ENCODE data around the gene TNC.

Gene TNC

DNA sequence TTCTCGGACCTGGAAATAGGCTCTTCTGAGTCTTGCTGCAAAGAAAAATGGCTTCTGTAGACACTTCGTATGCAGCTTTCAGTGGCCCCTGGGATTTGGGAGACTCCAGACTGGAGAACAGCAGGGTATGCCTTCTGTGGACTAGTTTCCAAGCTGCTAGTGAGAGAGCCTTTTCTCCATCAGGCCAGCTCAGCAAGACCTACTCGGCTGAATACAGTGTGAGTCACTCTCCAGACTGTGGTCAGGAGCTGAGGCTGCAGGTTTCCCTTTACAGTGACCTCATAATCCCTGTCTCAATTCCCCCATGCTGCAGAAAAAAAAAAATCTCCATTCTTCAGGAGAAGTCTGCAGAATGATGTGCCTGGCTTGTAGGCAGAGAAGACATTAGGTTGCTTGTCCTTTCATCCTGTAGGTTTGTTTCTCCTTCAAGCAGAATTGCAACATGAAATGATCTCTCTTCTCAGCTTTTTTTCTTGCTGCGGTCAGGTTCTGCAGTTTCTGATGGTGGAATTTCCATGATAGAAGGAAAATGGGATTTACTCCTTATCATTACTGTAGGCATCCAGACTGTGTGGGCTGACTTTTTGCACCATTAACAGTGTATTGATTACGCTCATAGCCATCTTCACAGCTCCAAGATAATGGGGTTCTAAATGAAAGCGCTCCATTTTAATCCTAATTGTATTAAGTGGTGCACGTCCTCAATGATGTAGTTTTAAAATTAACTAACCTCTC is 109.3 kb downstream of the TNC start:
- DNase-seq (ENCODE audit: low read depth) = no peak

DNA sequence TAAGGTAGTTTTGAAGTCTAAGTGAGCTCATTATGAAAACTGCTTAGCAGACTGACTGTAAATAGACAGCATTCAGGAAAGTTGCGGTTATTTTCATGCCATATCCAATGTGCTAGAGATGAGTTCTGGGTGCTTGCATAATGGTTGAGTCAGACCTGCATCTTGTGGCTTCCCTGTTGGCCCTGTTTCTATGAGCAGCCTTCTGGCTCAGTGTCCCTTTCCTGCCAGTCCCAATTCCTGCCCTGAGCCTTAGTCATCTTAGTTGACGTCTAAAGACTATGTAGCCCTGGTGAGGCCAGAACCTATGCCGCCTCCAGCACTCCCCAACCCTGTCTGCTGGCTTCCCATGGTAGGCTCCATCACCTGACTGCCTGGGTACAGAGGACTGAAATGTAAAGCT is 111.3 kb downstream of the TNC start:
- DNase-seq (ENCODE audit: low read depth) = no peak

DNA sequence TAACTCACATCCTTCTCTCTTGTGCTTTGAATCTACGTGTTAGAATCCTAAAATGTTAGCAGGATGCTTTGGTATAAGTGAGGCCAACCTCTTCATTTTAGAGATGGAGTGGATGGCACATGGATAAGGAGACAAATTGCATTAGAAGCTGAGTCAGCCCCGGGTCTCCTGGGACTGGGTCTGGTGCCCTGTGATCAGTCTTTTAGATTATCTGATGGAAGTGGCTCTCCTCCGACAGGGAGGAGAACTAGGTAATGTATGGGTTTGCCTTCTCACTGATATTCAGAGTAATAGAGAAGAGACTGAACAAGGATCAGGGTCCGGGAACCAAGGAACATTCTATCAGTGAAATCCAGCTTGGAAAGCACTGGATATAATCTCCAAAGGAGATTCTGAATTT is 112.6 kb downstream of the TNC start:
- DNase-seq (ENCODE audit: low read depth) = no peak

DNA sequence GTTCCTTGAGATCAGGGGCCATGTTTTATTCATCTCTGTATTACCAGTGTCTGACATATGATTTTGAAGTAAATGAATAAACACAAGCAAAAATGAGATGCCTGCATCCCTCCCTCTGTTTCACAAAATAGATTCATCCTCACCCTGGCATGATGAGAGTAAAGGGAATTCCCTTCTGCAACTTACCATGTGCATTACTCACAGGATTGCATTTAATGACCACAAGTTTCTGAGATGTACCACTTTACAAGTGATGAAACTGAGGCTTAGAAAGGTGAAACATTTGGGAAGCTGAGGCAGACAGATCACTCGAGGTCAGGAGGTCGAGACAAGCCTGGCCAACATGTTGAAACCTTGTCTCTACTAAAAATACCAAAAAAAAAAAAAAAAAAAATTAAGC is 113.4 kb downstream of the TNC start:
- no peak for DNase-seq (ENCODE audit: low read depth)

DNA sequence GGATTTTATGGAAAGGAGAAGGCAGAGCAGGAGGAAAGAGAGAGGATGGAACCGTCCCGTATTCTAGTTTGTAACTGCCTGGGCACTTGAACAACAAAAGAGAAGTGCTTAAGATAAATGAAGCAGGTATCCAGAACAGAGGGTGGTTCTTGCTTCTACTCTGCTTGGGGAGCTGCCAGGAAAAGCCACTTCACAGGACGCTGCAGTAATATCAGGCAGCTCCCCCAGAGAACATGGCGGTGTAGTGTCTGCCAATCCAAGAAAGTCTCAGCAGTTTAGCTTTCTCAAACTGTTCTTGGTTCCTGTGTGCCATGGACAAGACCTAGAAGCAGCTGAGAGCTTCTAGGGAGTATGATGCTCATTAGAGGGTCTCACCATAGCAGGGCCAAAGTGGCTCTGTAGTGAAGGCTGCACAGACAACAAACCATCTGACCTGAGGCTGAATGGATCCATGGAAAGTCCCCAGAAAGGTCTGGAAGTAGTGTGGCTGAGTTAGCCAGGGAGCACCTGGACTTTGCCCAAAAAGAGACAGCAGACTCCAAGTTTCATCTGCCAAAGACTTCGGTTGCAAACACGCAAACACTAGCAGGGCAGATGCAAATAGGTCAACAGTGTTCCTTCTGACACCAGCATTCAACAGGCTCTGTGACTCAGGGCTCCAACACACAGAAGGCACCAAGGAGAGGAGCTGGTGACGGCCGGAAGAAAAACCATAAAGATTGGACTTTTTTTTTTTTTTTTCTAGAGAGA is 115.4 kb downstream of the TNC start:
- no peak for DNase-seq (ENCODE audit: low read depth)

- DNase-seq (ENCODE audit: low read depth) = peak; percentile 20
Measured at GRCh38 chr9:115000217-115000639, 117.7 kb downstream of the TNC start.

- no peak for DNase-seq (ENCODE audit: low read depth)
Measured at GRCh38 chr9:114998326-114998725, 119.6 kb downstream of the TNC start.

DNA sequence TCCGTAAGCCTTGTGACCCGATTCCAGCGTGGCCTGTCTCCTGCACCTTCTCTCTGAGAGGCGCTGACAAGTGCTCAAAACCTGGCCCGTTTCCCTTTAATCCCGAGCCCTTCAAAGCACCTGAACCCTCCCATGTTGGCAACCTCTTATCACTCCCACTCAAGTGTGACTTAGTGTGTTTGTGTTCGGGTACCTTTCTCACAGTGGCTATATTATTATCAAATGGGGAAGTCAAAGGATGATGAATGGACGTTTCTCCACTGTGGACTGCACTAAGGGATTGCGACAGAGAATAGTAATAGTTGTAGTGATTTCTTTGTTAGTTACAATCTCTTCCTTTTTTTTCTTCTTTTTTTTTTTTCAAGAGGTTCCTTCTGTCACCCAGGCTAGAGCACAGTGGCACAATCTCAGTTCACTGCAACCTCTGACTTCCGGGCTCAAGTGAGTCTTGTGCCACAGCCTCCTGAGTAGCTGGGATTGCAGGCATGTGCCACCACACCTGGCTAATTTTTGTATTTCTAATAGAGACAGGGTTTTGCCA is 122.2 kb downstream of the TNC start:
- no peak for DNase-seq (ENCODE audit: low read depth)

DNA sequence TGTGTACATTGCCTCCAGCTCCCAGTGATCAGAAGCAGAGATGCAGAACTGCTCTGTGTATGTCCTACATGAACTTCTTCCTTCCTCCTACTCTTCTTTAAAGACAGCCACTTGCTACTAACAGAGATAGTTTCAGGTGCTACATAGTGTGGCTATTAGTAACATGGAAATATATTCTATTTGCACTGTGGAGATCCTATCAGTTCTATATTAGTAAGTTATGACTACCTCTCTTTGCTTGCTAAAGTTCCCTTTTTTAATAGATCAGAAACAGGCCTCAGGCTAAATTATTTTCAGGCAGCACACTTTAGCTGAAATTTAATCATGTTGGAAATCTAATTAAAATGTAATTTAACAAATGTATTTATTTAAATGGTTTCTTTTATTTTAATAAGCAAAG is 123.2 kb downstream of the TNC start:
- DNase-seq (ENCODE audit: low read depth) = no peak

GRCh38 chr9:114991861-114992260 is 126.1 kb downstream of the TNC start:
- DNase-seq (ENCODE audit: low read depth) = no peak

- DNase-seq (ENCODE audit: low read depth) = no peak
Measured at GRCh38 chr9:114990901-114991300, 127.1 kb downstream of the TNC start.

- DNase-seq (ENCODE audit: low read depth) = peak; percentile 68
Measured at GRCh38 chr9:114989600-114990410, 128.2 kb downstream of the TNC start.

- DNase-seq (ENCODE audit: low read depth) = peak; percentile 30
Measured at GRCh38 chr9:114988962-114989599, 128.9 kb downstream of the TNC start.

DNA sequence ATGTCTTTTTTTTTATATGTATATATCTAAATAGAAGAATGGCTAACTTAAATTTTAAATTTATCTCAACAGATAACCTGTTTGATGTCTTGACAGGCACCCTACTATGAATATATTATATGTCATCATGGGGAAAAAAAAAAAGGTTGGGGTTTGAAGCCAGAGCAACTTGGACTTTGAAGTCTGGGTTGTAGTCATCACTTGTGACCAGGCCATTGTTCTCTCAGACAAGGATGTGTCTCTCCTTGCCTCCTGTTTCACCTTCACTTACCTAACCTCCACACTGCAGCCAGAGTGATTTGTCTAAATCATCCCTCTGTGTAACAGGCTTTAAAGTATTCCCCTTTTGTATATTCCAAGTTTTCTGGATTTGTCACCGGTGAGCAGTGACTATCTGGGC is 130.8 kb downstream of the TNC start:
- no peak for DNase-seq (ENCODE audit: low read depth)

- DNase-seq (ENCODE audit: low read depth) = no peak
Measured at GRCh38 chr9:114985959-114986501, 131.9 kb downstream of the TNC start.

- no peak for DNase-seq (ENCODE audit: low read depth)
Measured at GRCh38 chr9:114981063-114981462, 136.9 kb downstream of the TNC start.

GRCh38 chr9:114973216-114973615 is 144.7 kb downstream of the TNC start:
- DNase-seq (ENCODE audit: low read depth) = no peak

DNA sequence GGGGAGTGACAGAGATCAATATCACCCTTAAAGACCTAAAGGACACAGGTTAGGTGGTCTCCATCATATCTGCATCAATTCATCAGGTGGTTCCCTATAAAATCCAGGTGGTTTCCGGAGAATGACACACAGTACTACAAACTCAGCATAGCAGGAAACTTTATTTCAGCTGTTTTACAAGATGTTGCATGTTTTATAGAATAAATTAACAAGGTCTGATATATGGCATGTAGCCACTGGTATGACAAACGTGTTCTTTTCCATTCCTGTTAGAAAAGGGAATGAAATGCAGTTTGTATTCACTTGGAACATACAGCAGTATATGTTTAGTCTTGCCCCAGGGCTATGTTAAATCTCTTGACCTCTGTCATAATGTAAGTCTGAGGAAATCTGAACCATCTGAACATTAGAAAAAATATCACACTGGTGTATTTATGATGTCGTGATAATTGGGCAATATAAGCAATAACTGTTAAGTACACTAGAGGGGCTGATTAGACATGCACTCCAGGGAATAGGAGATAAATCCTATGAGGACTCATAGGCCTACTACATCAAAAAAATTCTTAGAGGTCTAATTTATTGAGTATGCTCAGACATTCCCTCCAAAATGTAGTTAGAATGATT is 145.3 kb downstream of the TNC start:
- no peak for DNase-seq (ENCODE audit: low read depth)
